Measurements from ENCODE around the gene HEY2. TPM values are rescaled to one million over a fixed set of nuclear protein-coding genes. Genes with fewer than 3 reads are reported as not detected.

The HEY2 gene
- total RNA-seq, 1 donor from 2014 or later, result not detected

- no peak for DNase-seq (ENCODE audit: low read depth in 2 of 2)
Observed at GRCh38 chr6:125743604-125744003, 5.8 kb upstream of the HEY2 start.

- DNase-seq (ENCODE audit: low read depth in 2 of 2), result no peak
Observed at GRCh38 chr6:125745281-125746018, 4.0 kb upstream of the HEY2 start.

- no peak for DNase-seq (ENCODE audit: low read depth in 2 of 2)
Observed at GRCh38 chr6:125746019-125746414, 3.4 kb upstream of the HEY2 start.

GRCh38 chr6:125746731-125747588, 2.5 kb upstream of the HEY2 start:
- DNase-seq (ENCODE audit: low read depth in 2 of 2), result peak; percentile 53 to 64

- DNase-seq (ENCODE audit: low read depth in 2 of 2), result peak; percentile 17 to 27
Observed at GRCh38 chr6:125747589-125748405, 1.6 kb upstream of the HEY2 start.

GRCh38 chr6:125748406-125749172, 843 bp upstream of the HEY2 start:
- DNase-seq (ENCODE audit: low read depth in 2 of 2), result peak; percentile 25 to 41

- no peak for DNase-seq (ENCODE audit: low read depth in 2 of 2)
Observed at GRCh38 chr6:125749865-125750691, 646 bp downstream of the HEY2 start.

GRCh38 chr6:125750692-125751333, 1.4 kb downstream of the HEY2 start:
- no peak for DNase-seq (ENCODE audit: low read depth in 2 of 2)

GRCh38 chr6:125751334-125751916, 2.0 kb downstream of the HEY2 start:
- DNase-seq (ENCODE audit: low read depth in 2 of 2), result no peak

GRCh38 chr6:125752773-125753172, 3.3 kb downstream of the HEY2 start:
- no peak for DNase-seq (ENCODE audit: low read depth in 2 of 2)

- peak; percentile 52 to 62 for DNase-seq (ENCODE audit: low read depth in 2 of 2)
Observed at GRCh38 chr6:125753218-125753936, 3.9 kb downstream of the HEY2 start.

- DNase-seq (ENCODE audit: low read depth in 2 of 2), result no peak
Observed at GRCh38 chr6:125753937-125754259, 4.5 kb downstream of the HEY2 start.

- DNase-seq (ENCODE audit: low read depth in 2 of 2), result no peak
Observed at GRCh38 chr6:125754566-125754965, 5.1 kb downstream of the HEY2 start.

GRCh38 chr6:125759184-125759902, 9.9 kb downstream of the HEY2 start:
- peak in 1 of 2 donors; percentile 8 for DNase-seq (ENCODE audit: low read depth in 2 of 2)

- DNase-seq (ENCODE audit: low read depth in 2 of 2), result no peak
Observed at GRCh38 chr6:125759959-125760457, 10.6 kb downstream of the HEY2 start.

- DNase-seq (ENCODE audit: low read depth in 2 of 2), result no peak
Observed at GRCh38 chr6:125764121-125764671, 14.8 kb downstream of the HEY2 start.

GRCh38 chr6:125765944-125766343, 16.5 kb downstream of the HEY2 start:
- no peak for DNase-seq (ENCODE audit: low read depth in 2 of 2)

- DNase-seq (ENCODE audit: low read depth in 2 of 2), result no peak
Observed at GRCh38 chr6:125766641-125767040, 17.2 kb downstream of the HEY2 start.

Measured in lung microvascular endothelial cell (primary cell).